G401.6 (cell line): ENCODE results near the gene ABHD8.

Experiments
- FAIRE-seq: peaks from 2 replicates; lab custom pipeline; 2012; peaks lifted over from hg19 to GRCh38; lab: Jason Lieb, UNC

Gene ABHD8

GRCh38 chr19:17333611-17334413 lies 30.6 kb upstream of the ABHD8 start:
- FAIRE-seq, result no peak

- FAIRE-seq, result no peak
These were observed 29.7 kb upstream of the ABHD8 start for GRCh38 chr19:17332677-17333581.

- no peak for FAIRE-seq
These were observed 29.1 kb upstream of the ABHD8 start for GRCh38 chr19:17332360-17332676.

- no peak for FAIRE-seq
These were observed 27.9 kb upstream of the ABHD8 start for GRCh38 chr19:17331045-17331558.

- no peak for FAIRE-seq
These were observed 27.2 kb upstream of the ABHD8 start for GRCh38 chr19:17330262-17331044.

- FAIRE-seq, result no peak
These were observed 26.4 kb upstream of the ABHD8 start for GRCh38 chr19:17329366-17330261.

- FAIRE-seq, result no peak
These were observed 25.5 kb upstream of the ABHD8 start for GRCh38 chr19:17328517-17329365.

- FAIRE-seq, result peak; percentile 78
These were observed 24.7 kb upstream of the ABHD8 start for GRCh38 chr19:17327654-17328516.

GRCh38 chr19:17327068-17327653 lies 23.9 kb upstream of the ABHD8 start:
- no peak for FAIRE-seq

- FAIRE-seq, result no peak
These were observed 23.4 kb upstream of the ABHD8 start for GRCh38 chr19:17326595-17326966.

GRCh38 chr19:17325881-17326594 lies 22.8 kb upstream of the ABHD8 start:
- FAIRE-seq, result no peak

- no peak for FAIRE-seq
These were observed 21.9 kb upstream of the ABHD8 start for GRCh38 chr19:17325133-17325532.

- FAIRE-seq, result no peak
These were observed 21.3 kb upstream of the ABHD8 start for GRCh38 chr19:17324357-17325114.

- no peak for FAIRE-seq
These were observed 20.7 kb upstream of the ABHD8 start for GRCh38 chr19:17323964-17324332.

GRCh38 chr19:17323300-17323963 lies 20.2 kb upstream of the ABHD8 start:
- no peak for FAIRE-seq

GRCh38 chr19:17322854-17323253 lies 19.6 kb upstream of the ABHD8 start:
- no peak for FAIRE-seq
